Mesendoderm (in vitro differentiated cells): ENCODE data around the gene OCLN.

ENCODE experiments used
- DNase-seq: peaks from one replicate; pipeline ENCODE4 v3.0.0; 2013
- H2AK5ac ChIP-seq: 2 replicates; pipeline ENCODE4 v1.6.1; 2013; ENCODE audit warnings: low read length, inconsistent platforms
- H2BK120ac ChIP-seq: 2 replicates; pipeline ENCODE4 v1.6.1; 2013; ENCODE audit warnings: low read depth, mild to moderate bottlenecking, low read length, moderate library complexity, mixed read lengths
- H2BK15ac ChIP-seq: replicated peaks from 2 replicates; pipeline ENCODE4 v1.6.1; 2013; ENCODE audit warnings: low read depth, mild to moderate bottlenecking, moderate library complexity
- H2BK5ac ChIP-seq: 2 replicates; pipeline ENCODE4 v1.6.1; 2013; ENCODE audit warnings: low read length, inconsistent platforms
- H3K18ac ChIP-seq: 2 replicates; pipeline ENCODE4 v1.6.1; 2013; ENCODE audit warnings: mild to moderate bottlenecking, low read length, mixed read lengths
- H3K23ac ChIP-seq: one replicate; pipeline ENCODE4 v1.6.1; 2013; ENCODE audit warnings: low read length
- H3K27ac ChIP-seq: 2 replicates; pipeline ENCODE4 v1.5.1; 2013; ENCODE audit warnings: low read depth, mild to moderate bottlenecking, inconsistent platforms, low read length, moderate library complexity
- H3K27me3 ChIP-seq: 2 replicates; pipeline ENCODE4 v1.6.1; 2013; ENCODE audit warnings: low read length, control low read depth, mild to moderate bottlenecking, inconsistent platforms; ENCODE audit not compliant: insufficient read depth, poor library complexity
- H3K36me3 ChIP-seq: 2 replicates; pipeline ENCODE4 v1.6.1; 2013; ENCODE audit warnings: low read length, inconsistent platforms; ENCODE audit not compliant: control insufficient read depth, insufficient read depth
- H3K4ac ChIP-seq: one replicate; pipeline ENCODE4 v1.6.1; 2013; ENCODE audit warnings: low read depth, mild to moderate bottlenecking, low read length, moderate library complexity
- H3K4me1 ChIP-seq: 2 replicates; pipeline ENCODE4 v1.6.1; 2013; ENCODE audit warnings: low read depth, low read length, inconsistent platforms; ENCODE audit not compliant: control insufficient read depth
- H3K4me2 ChIP-seq: 2 replicates; pipeline ENCODE4 v1.6.1; 2013; ENCODE audit warnings: low read length
- H3K4me3 ChIP-seq: 2 replicates; pipeline ENCODE4 v1.5.1; 2013; ENCODE audit warnings: mild to moderate bottlenecking, low read length
- H3K56ac ChIP-seq: one replicate; pipeline ENCODE4 v1.6.1; 2013; ENCODE audit warnings: low read length
- H3K79me1 ChIP-seq: 2 replicates; pipeline ENCODE4 v1.6.1; 2013; ENCODE audit warnings: low read length, inconsistent platforms
- H3K79me2 ChIP-seq: 2 replicates; pipeline ENCODE4 v1.6.1; 2013; ENCODE audit warnings: mild to moderate bottlenecking, low read length; ENCODE audit not compliant: control insufficient read depth, insufficient read depth
- H3K9ac ChIP-seq: 2 replicates; pipeline ENCODE4 v1.6.1; 2013; ENCODE audit warnings: low read length, inconsistent platforms
- H4K5ac ChIP-seq: one replicate; pipeline ENCODE4 v1.6.1; 2013; ENCODE audit warnings: low read length
- H4K8ac ChIP-seq: one replicate; pipeline ENCODE4 v1.6.1; 2013; ENCODE audit warnings: low read depth, mild to moderate bottlenecking, control low read depth, low read length, moderate library complexity
- WGBS: extraction: QIAGEN DNeasy Blood & Tissue Kit; methylation state at CpG from one replicate; pipeline ENCODE4 v1.1.7; 2013; ENCODE audit warnings: low lambda C conversion rate, missing lambda C conversion rate; ENCODE audit not compliant: insufficient coverage; ENCODE audit errors: extremely low coverage; 5-methylcytosine and 5-hydroxymethylcytosine counted together

Gene OCLN

DNA sequence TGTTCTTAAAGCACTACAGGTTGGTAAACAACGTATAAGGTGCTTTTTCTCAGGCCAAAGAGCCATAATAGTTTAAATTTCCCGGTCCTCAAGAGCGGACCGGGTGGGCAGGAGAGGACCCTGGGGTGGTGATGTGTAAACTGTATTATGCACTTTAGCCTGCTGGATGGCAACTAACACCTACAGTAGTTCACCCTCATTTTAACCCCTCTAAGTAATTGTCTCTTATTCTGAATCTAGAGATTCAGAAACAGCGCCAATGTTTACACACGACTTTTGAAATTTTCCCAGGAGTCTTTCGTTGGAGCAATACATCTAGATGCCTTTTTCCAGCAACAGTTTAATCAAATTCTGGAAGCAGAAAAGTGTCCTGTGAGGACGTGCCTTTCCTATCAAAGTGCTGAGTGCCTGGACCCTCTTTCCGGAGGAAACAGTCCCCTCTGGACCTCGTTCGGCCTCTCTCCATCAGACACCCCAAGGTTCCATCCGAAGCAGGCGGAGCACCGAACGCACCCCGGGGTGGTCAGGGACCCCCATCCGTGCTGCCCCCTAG is 676 bp upstream of the OCLN start:
- Histone ChIP-seq H3K27me3 (no peaks in the 10 kb centered on the region), H3K9ac (peak overlapping the region; percentile 82), H4K8ac (no peak overlapping the region), H3K36me3 (no peaks in the 10 kb centered on the region), H2BK120ac (no peak overlapping the region), H3K4ac (no peak overlapping the region), H3K79me2 (peaks cover 18% of the 10 kb centered on the region), H3K4me1 (peaks cover 2% of the 10 kb centered on the region), H3K4me2 (peak overlapping the region; percentile 86), H2BK15ac (no peak overlapping the region), H3K56ac (peak overlapping the region; percentile 92), H2BK5ac (no peak overlapping the region), H3K27ac (peak overlapping the region; percentile 84), H4K5ac (no peak overlapping the region), H3K79me1 (peaks cover 3% of the 10 kb centered on the region), H3K18ac (peak overlapping the region; percentile 13), H3K4me3 (peak overlapping the region; percentile 75), H3K23ac (no peak overlapping the region), H2AK5ac (no peak overlapping the region)
- DNase-seq, result no peak
- no CpG with 5 or more reads among the region's 17 CpGs for WGBS

- Histone ChIP-seq H3K4me2 (peak overlapping the region; percentile 86), H3K27me3 (no peaks in the 10 kb centered on the region), H3K9ac (peak overlapping the region; percentile 82), H3K56ac (peak overlapping the region; percentile 92), H3K4ac (no peak overlapping the region), H4K5ac (no peak overlapping the region), H3K18ac (peak overlapping the region; percentile 11), H3K23ac (no peak overlapping the region), H3K36me3 (no peaks in the 10 kb centered on the region), H3K79me1 (peaks cover 3% of the 10 kb centered on the region), H4K8ac (no peak overlapping the region), H2BK5ac (no peak overlapping the region), H2AK5ac (no peak overlapping the region), H3K4me1 (peaks cover 2% of the 10 kb centered on the region), H3K27ac (peak overlapping the region; percentile 84), H3K79me2 (peaks cover 23% of the 10 kb centered on the region), H2BK15ac (no peak overlapping the region), H2BK120ac (no peak overlapping the region), H3K4me3 (peak overlapping the region; percentile 75)
- WGBS, result no CpG with 5 or more reads among the region's 42 CpGs
- DNase-seq, result peak; percentile 69
Measured at GRCh38 chr5:69492923-69493395, 369 bp downstream of the OCLN start.

- Histone ChIP-seq H4K8ac (no peak overlapping the region), H4K5ac (no peak overlapping the region), H2BK15ac (no peak overlapping the region), H2BK5ac (no peak overlapping the region), H3K4me2 (peak overlapping the region; percentile 86), H3K4ac (no peak overlapping the region), H2BK120ac (no peak overlapping the region), H3K23ac (no peak overlapping the region), H3K27ac (peak overlapping the region; percentile 84), H2AK5ac (no peak overlapping the region), H3K27me3 (no peaks in the 10 kb centered on the region), H3K18ac (peak overlapping the region; percentile 11), H3K36me3 (no peaks in the 10 kb centered on the region), H3K9ac (peak overlapping the region; percentile 82), H3K56ac (peak overlapping the region; percentile 92), H3K4me3 (peak overlapping the region; percentile 75), H3K79me1 (peaks cover 3% of the 10 kb centered on the region), H3K79me2 (peaks cover 29% of the 10 kb centered on the region), H3K4me1 (peaks cover 2% of the 10 kb centered on the region)
- no CpG with 5 or more reads among the region's 62 CpGs for WGBS
- DNase-seq, result peak; percentile 64
Measured at GRCh38 chr5:69493396-69494133, 975 bp downstream of the OCLN start.

- Histone ChIP-seq H3K27ac (no peak overlapping the region), H2AK5ac (no peak overlapping the region), H3K79me2 (peaks cover 34% of the 10 kb centered on the region), H3K4me2 (no peak overlapping the region), H3K4me1 (peaks cover 2% of the 10 kb centered on the region), H3K56ac (no peak overlapping the region), H3K18ac (no peak overlapping the region), H3K79me1 (peaks cover 3% of the 10 kb centered on the region), H3K23ac (no peak overlapping the region), H3K9ac (no peak overlapping the region), H3K4ac (no peak overlapping the region), H3K27me3 (no peaks in the 10 kb centered on the region), H2BK15ac (no peak overlapping the region), H2BK5ac (no peak overlapping the region), H4K5ac (no peak overlapping the region), H3K36me3 (no peaks in the 10 kb centered on the region), H2BK120ac (no peak overlapping the region), H4K8ac (no peak overlapping the region), H3K4me3 (no peak overlapping the region)
- no CpG with 5 or more reads among the region's 8 CpGs for WGBS
- no peak for DNase-seq
Measured at GRCh38 chr5:69494452-69494851, 1.9 kb downstream of the OCLN start.

DNA sequence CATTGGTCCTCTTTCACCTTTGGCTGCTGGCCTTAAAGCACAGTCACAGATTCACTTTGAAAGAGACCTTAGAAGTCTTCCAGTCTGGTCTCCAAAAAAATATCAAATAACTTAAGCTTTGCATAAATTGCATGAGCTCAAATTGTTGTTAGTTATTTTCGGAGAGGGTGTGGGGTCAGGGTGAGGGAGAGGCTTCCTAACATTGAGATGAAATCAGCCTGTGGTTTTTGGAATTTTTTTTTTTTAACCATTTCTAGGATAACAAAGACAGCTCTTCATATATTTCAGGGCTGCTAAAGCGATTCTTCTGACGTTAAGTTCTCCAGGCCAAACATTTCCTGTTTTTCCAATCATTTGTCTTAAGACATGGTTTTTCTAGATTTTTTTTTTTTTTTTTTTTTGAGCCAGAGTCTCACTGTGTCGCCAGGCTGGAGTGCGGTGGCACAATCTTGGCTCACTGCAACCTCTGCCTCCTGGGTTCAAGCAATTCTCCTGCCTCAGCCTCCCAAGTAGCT is 4.5 kb downstream of the OCLN start:
- H3K56ac ChIP-seq, result peak overlapping the region; percentile 49
- no peak overlapping the region for H3K27ac ChIP-seq
- H2BK15ac ChIP-seq, result no peak overlapping the region
- no peak overlapping the region for H4K5ac ChIP-seq
- no peak overlapping the region for H3K23ac ChIP-seq
- H3K4me1 ChIP-seq, result peaks cover 2% of the 10 kb centered on the region
- H3K79me1 ChIP-seq, result peaks cover 3% of the 10 kb centered on the region
- no peak overlapping the region for H2BK5ac ChIP-seq
- H3K9ac ChIP-seq, result no peak overlapping the region
- H3K4ac ChIP-seq, result no peak overlapping the region
- H2AK5ac ChIP-seq, result no peak overlapping the region
- H3K27me3 ChIP-seq, result no peaks in the 10 kb centered on the region
- H3K4me2 ChIP-seq, result no peak overlapping the region
- H2BK120ac ChIP-seq, result no peak overlapping the region
- DNase-seq, result no peak
- no peak overlapping the region for H4K8ac ChIP-seq
- peaks cover 38% of the 10 kb centered on the region for H3K79me2 ChIP-seq
- WGBS, result no CpG with 5 or more reads among the region's 5 CpGs
- H3K4me3 ChIP-seq, result no peak overlapping the region
- no peaks in the 10 kb centered on the region for H3K36me3 ChIP-seq
- H3K18ac ChIP-seq, result no peak overlapping the region
